Activated gamma-delta T cell treated with Interleukin-2 at 50 U/mL for 16 hours (primary cell): ENCODE results near the gene UGT1A8.

Experiments used
- DNase-seq: peaks from one replicate; pipeline ENCODE4 v3.0.0-alpha.2; 2020

The UGT1A8 gene

GRCh38 chr2:233803292-233803911, 186.0 kb downstream of the UGT1A8 start:
- no peak for DNase-seq

DNA sequence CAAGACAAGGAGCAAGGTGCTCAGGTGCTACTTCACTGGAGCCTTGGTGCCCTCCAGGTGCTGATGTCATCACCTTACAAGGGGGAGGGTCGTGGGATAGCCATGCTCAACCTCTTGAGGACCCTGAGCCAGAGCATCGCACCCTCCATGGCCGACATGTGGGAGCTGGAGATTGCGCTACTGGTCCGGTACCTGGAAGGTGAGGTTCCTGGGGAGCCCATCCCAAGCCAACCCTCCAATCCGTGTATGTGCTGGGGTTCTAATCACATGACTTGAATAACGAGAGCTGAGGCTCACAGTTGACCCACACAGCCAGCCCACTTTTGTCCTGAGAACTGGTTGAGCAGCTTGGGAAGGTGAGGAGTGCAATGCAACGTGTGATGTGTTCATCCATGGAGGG, 186.6 kb downstream of the UGT1A8 start:
- no peak for DNase-seq

- DNase-seq = no peak
Measured at GRCh38 chr2:233807215-233807865, 189.9 kb downstream of the UGT1A8 start.

- no peak for DNase-seq
Measured at GRCh38 chr2:233807966-233808935, 190.8 kb downstream of the UGT1A8 start.

DNA sequence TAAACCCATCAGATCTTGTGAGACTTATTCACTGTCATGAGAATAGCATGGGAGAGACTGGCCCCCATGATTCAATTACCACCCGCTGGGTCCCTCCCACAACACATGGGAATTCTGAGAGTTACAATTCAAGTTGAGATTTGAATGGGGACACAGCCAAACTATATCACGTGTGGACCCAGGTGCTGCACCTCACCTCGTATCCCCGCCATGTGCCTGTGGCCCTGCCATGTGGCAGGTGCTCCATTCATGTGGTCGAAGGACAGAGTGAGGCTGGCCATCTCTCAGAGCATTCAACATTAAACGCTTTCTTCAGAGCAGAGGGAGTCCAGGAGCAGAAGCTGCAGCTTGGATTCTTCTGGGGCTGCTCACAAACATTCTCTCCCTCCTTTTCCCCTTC, 193.0 kb downstream of the UGT1A8 start:
- DNase-seq = no peak

DNA sequence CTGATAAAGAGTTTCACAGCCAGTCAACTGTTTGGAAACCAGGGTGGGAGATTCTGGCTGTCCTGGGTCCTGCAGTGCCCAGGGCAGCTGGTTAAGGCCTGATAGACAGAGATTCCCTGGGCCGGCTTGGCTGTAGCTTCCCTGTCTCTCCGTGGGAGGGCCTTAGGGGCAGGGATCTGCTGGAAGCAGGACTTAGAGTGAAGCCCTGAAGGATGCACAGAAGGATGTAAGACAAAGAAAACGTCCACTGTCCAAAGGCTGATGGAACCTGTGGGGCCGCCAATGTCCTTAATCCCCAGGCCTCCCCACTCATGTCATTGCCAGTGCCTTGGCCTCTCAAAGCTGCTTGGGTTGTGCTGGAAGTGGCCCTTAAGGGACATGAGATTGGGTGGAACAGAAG, 193.7 kb downstream of the UGT1A8 start:
- DNase-seq = no peak

DNA sequence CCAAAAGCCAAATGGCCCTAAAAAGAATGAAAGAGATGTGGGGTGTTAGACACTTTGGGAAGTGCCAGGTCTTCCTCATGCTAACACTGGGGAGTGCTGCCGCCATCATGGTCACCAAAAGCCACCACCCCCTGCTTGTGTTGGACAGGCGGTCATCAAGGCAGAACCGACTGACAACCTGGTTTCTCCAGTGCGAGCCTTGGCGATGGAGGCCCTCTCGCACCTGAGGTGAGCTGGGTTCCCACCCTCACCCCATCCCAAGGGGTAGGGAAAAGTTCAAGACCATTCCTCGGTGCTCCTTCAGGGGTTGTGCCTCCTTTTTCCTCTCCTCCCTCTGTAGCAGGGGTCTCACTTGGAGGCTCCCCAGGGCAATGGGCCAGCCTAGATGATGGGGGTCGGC, 194.3 kb downstream of the UGT1A8 start:
- no peak for DNase-seq

- no peak for DNase-seq
Measured at GRCh38 chr2:233813236-233814055, 196.0 kb downstream of the UGT1A8 start.

- DNase-seq = peak; percentile 1
Measured at GRCh38 chr2:233814056-233814835, 196.8 kb downstream of the UGT1A8 start.

DNA sequence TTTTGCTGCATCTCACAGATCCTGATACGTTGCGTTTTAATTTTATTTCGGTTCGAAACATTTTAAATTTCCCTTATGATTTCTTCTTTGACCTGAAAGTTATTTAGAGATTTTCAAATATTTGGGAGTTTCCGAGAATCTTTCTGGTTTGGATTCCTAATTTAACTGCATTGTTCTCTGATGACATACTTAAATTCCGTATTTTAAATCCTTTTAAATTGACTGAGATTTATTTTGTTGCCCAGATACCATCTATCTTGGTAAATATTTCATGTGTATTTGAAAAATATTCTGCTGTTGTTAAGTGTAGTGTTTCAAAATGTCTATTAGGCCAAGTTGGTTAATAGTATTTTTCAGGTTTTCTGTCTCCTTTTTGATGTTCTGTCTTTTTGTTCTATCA, 198.4 kb downstream of the UGT1A8 start:
- no peak for DNase-seq

GRCh38 chr2:233816334-233816733, 198.9 kb downstream of the UGT1A8 start:
- peak; percentile 2 for DNase-seq

- peak; percentile 2 for DNase-seq
Measured at GRCh38 chr2:233816771-233817170, 199.3 kb downstream of the UGT1A8 start.

DNA sequence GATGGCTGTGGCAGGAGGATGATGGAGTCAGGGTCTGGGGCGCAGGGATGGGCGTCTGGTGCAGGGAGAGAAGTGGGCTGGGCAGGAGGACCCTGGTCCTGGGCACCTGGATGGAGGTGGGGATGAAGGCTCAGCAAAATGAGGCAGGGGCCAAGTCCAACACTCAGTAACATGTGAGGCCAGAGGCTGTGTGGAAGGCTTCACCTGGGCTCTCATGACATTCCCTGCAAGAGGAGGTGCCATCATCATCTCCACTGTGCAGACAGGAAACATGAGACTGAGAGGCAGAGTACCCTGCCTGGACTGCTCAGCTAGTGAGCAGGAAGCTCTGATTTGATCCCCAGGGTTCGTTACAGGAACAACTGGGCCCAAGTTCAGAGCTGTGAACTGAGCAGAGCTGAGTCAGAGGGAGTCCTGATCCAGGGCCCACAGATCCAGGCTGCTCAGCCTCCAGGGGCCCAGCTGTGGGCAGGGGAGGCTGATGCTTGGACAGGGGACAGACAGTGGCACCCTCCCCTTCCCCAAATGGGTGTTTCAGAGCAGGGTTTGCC, 200.0 kb downstream of the UGT1A8 start:
- no peak for DNase-seq

GRCh38 chr2:233817995-233818638, 200.7 kb downstream of the UGT1A8 start:
- DNase-seq = peak; percentile 1

DNA sequence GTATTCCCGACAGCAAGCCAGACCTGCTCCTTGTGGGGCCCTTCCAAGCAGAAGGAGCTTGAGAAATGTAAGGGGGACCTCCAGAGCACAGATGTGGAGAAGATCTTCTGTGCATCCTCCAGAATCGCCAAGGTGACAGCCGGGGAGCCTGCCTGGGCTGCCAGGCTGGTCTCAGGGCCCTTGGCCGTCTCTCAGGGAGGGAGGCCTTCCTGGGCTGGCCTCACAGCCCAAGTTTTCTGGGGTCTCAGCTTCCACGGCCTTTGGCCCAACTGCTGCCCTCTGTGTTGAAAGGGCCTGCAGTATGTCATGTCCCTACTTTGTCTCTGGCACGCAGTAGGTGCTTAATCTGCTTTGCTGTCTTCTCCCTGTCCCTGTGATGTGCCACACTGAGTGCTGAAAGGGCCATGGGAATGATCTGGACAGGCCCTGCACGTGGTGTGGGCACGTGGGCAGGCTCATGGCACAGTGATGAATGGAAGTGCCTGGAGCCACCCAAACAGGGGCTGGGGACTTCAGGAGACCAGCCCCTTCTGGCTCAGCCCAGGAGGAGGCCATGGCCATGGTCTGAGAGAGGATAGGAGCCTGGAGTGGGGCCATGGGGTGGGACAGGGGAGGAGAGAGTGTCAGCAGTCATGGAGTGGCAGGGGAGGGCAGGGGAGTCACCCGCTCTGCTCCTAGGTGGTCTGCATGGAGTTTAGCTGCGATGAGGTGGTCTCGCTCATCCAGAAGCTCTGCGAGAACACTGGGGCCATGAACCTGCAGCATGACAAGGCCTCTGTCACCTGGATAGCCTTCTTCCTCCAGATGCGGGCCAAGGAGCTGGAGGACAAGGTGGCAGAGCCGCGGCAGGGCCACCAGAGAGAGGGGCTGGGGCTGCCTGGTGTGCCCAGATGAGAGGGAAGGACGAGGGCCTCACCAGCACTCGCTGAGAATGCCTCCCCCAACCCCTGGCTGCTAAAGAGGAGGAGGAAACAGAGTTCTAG, 201.5 kb downstream of the UGT1A8 start:
- no peak for DNase-seq

- DNase-seq = no peak
Measured at GRCh38 chr2:233819884-233820773, 202.7 kb downstream of the UGT1A8 start.

DNA sequence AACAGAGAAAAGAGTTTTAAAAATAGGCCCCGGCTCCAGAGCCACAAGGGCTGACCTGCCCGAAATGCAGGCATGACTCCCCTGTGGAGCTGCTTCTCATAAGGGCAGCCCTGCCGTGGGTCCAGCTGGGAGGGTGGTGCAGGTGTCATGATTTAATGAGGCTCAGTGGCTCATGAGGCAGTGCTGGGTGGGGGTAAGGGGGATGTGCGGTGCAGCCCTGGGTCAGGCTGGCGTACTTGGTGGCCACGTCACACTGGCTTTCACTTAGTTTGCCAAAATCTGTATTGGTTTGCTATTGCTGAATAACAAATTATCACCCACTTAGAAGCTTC, 203.3 kb downstream of the UGT1A8 start:
- no peak for DNase-seq

DNA sequence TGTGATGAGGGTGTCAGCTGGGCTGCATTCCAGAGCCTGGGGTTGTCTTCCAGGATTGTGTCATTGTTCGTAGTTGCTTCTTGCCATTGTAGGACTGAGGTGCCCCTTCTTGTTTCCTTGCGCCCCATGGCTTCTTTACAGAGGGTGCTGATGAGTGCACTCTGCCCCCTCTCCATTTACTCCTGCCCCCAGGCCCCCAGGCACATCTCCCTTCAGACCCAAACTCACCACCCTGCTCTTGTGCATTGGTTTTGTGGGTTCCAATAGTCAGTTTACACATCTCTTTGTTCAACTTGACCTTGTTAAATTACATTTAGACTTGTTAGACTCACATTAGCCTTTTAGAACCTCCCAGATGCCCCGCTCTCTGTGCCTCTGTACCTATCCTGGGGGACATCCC, 203.8 kb downstream of the UGT1A8 start:
- no peak for DNase-seq

GRCh38 chr2:233821709-233822100, 204.3 kb downstream of the UGT1A8 start:
- DNase-seq = no peak
